PC-9 (cell line): ENCODE results near the gene ATG5. TPM values are rescaled to one million over a fixed set of nuclear protein-coding genes. Genes with fewer than 3 reads are reported as not detected.

Experiments used
- BruUV-seq: library from RNA; stranded (reverse); fragments of 400-500 nt; replicated peaks from 2 replicates; lab custom pipeline; 2021; lab: Mats Ljungman, UMichigan
- CTCF ChIA-PET: fragments of 300-600 bp; sonication (Branson Sonifier 250); formaldehyde crosslinking; loops from one replicate; lab custom pipeline; 2022; ENCODE audit warnings: antibody characterized with exemption; lab: Charles Lee
- POLR2A ChIA-PET: fragments of 300-600 bp; sonication (Branson Sonifier 250); formaldehyde crosslinking; loops from one replicate; lab custom pipeline; 2022; ENCODE audit warnings: antibody characterized with exemption; ENCODE audit not compliant: unreplicated experiment; lab: Charles Lee
- DNase-seq, 2 experiments: peaks; one replicate each; pipeline versions ENCODE4 v3.0.0 to v3.0.0-alpha.2; 2015 to 2022; ENCODE audit warnings: mixed read lengths in 1 of 2
- H2AFZ ChIP-seq: fragments of 200-600 bp; sonication (generic); 2 replicates; pipeline ENCODE4 v1.8.1; 2017; ENCODE audit warnings: antibody characterized with exemption
- H3F3A ChIP-seq: fragments of 200-600 bp; sonication (generic); 2 replicates; pipeline ENCODE4 v1.8.1; 2017; ENCODE audit warnings: antibody characterized with exemption, mild to moderate bottlenecking, low read depth; ENCODE audit not compliant: insufficient read depth
- H3K27ac ChIP-seq: fragments of 200-600 bp; sonication (generic); 2 replicates; pipeline ENCODE4 v1.6.1; 2016; ENCODE audit warnings: mixed run types
- H3K27me3 ChIP-seq: fragments of 200-600 bp; sonication (generic); 2 replicates; pipeline ENCODE4 v1.6.1; 2016; ENCODE audit warnings: low read depth, mixed run types; ENCODE audit not compliant: insufficient read depth
- H3K36me3 ChIP-seq: fragments of 200-600 bp; sonication (generic); 2 replicates; pipeline ENCODE4 v1.6.1; 2016; ENCODE audit warnings: low read depth, mixed run types
- H3K4me1 ChIP-seq: fragments of 200-600 bp; sonication (generic); replicated peaks from 2 replicates; pipeline ENCODE4 v1.6.1; 2016; ENCODE audit warnings: mixed run types; ENCODE audit not compliant: insufficient read depth
- H3K4me2 ChIP-seq: fragments of 200-600 bp; sonication (generic); 2 replicates; pipeline ENCODE4 v1.6.1; 2017; ENCODE audit warnings: mixed run types
- H3K4me3 ChIP-seq: fragments of 200-600 bp; sonication (generic); 2 replicates; pipeline ENCODE4 v1.6.1; 2016; ENCODE audit warnings: mixed run types
- H3K79me2 ChIP-seq: fragments of 200-600 bp; sonication (generic); 2 replicates; pipeline ENCODE4 v1.6.1; 2017; ENCODE audit warnings: low read depth, mixed run types
- H3K9me2 ChIP-seq: fragments of 200-600 bp; sonication (generic); 2 replicates; pipeline ENCODE4 v1.8.1; 2017; ENCODE audit warnings: mild to moderate bottlenecking; ENCODE audit not compliant: insufficient read depth
- H3K9me3 ChIP-seq: fragments of 200-600 bp; sonication (generic); 2 replicates; pipeline ENCODE4 v1.8.1; 2016; ENCODE audit warnings: low read depth; ENCODE audit not compliant: insufficient read depth
- H4K20me1 ChIP-seq: fragments of 200-600 bp; sonication (generic); 2 replicates; pipeline ENCODE4 v1.8.1; 2017; ENCODE audit not compliant: insufficient read depth
- EZH2 ChIP-seq: fragments of 200-600 bp; sonication (generic); IDR thresholded peaks from 2 replicates; pipeline ENCODE4 v1.8.0; 2017; ENCODE audit warnings: antibody characterized with exemption, low read depth
- intact Hi-C: fragments of 100-400 bp; cut with micrococcal nuclease; formaldehyde crosslinking; loops from one replicate; pipeline ENCODE4 v1.10.0; 2022; ENCODE audit not compliant: unreplicated experiment
- total RNA-seq: library from RNA; stranded (reverse); gene quantifications from 2 replicates; pipeline ENCODE4 v1.2.3, GENCODE V29; 2021
- TF ChIP-seq, protein P1 (sequence below): fragments of 200-600 bp; sonication (generic); conservative IDR thresholded peaks from 2 replicates; pipeline ENCODE4 v1.6.1; 2017; ENCODE audit warnings: mixed run types, antibody characterized with exemption, mild to moderate bottlenecking, moderate library complexity

Gene ATG5
- total RNA-seq, 1 experiment from 2014 or later = 39.8 TPM

DNA sequence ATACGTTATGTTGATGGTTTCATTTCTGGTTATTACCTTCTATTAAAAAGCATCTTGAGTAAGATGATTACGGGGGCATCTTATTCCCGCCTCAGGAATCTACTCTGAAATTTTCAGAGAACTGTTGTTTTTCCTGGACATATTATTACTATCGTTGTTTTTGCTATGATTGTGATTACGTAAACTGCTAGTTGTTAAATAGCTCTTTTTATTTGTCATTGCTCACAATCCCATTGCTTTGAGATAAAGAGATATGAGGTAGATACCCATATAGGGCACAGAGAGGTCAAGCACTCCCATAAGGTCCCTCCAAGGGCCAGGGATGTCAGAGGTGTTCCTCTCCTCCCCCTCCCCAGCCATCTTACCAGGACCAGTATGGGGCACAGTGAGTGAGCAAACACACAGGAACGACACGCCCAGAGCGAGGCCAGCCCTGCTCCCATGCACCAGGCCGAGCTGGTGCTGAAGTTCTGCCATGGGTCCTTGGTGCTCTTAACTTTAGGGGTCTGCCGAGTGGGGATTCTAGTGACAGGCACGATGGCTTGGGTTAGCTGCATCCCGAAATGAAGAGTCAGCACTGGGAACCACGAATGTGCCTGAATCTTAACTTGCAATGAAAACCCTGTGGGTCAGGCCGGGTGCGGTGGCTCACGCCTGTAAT lies 189.5 kb downstream of the ATG5 start:
- ChIA-PET CTCF (no interaction called here), POLR2A (interaction anchor here (0.6 kb wide), 1 partner anchor 46 kb away, joined by 9 read pairs; no protein-coding TSS in a partner anchor)
- no peak overlapping the region; the same call in 1 of the 2 replicates for H3K4me3 ChIP-seq
- no TSS peak for BruUV-seq
- H3K36me3 ChIP-seq = no peaks in the 10 kb centered on the region
- H3K27me3 ChIP-seq = no peaks in the 10 kb centered on the region
- H3K9me3 ChIP-seq = no peaks in the 10 kb centered on the region; the same call in 1 of the 2 replicates
- H3K4me1 ChIP-seq = peaks cover 27% of the 10 kb centered on the region
- DNase-seq = no peak
- H3K4me2 ChIP-seq = peak overlapping the region; percentile 71
- peaks cover 27% of the 10 kb centered on the region for H3F3A ChIP-seq
- H2AFZ ChIP-seq = no peak overlapping the region
- no peaks in the 10 kb centered on the region for H4K20me1 ChIP-seq
- H3K27ac ChIP-seq = peak overlapping the region; percentile 93
- intact Hi-C loops = loop anchor here (2.0 kb wide), 1 partner anchor 59 kb away; no protein-coding TSS in a partner anchor
- no peaks in the 10 kb centered on the region for H3K79me2 ChIP-seq
- no peaks in the 10 kb centered on the region for H3K9me2 ChIP-seq
- TF ChIP-seq, protein P1, sequence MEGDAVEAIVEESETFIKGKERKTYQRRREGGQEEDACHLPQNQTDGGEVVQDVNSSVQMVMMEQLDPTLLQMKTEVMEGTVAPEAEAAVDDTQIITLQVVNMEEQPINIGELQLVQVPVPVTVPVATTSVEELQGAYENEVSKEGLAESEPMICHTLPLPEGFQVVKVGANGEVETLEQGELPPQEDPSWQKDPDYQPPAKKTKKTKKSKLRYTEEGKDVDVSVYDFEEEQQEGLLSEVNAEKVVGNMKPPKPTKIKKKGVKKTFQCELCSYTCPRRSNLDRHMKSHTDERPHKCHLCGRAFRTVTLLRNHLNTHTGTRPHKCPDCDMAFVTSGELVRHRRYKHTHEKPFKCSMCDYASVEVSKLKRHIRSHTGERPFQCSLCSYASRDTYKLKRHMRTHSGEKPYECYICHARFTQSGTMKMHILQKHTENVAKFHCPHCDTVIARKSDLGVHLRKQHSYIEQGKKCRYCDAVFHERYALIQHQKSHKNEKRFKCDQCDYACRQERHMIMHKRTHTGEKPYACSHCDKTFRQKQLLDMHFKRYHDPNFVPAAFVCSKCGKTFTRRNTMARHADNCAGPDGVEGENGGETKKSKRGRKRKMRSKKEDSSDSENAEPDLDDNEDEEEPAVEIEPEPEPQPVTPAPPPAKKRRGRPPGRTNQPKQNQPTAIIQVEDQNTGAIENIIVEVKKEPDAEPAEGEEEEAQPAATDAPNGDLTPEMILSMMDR = no peak
- TF ChIP-seq EZH2 = no peak

DNA sequence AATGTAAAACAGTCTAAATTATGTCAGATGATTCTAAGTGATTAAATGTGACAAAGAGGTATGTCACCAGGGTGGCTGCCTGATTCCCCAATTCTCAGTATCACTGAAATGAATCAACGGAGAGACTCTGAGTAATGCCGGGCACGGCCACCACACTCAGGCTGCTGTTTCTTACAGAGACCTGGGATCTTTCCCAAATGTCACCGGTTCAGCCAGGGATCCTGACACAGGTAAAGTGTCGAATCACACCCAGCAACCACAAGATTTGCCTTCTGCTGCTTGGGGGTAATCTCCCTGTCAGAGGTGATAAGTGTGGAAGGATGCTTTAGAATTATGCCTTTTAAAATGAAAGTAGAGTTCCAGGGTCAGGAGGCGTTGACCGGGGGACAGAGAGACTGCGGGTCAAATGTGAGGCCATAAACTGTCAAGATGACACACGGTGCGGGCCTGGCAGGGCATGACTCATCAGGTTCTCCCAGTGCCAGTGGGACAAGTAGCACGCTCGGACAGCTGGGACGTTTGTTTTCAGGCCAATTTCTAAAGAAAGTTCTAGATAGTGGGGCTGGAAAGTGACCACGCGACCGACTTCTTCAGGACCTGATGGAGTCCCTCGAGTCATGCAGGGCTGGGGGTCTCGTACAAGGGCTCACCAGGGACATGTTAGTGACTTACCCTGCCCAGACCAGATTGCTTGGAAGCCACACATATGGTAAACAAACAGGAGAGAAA lies 190.5 kb downstream of the ATG5 start:
- ChIA-PET POLR2A (no interaction called here), CTCF (no interaction called here)
- H4K20me1 ChIP-seq = no peaks in the 10 kb centered on the region
- peak overlapping the region; percentile 69 for H2AFZ ChIP-seq
- peak overlapping the region; percentile 39; the same call in 1 of the 2 replicates for H3K4me3 ChIP-seq
- H3F3A ChIP-seq = peaks cover 36% of the 10 kb centered on the region
- peak overlapping the region; percentile 71 for H3K4me2 ChIP-seq
- peak; percentile 69 to 89 for DNase-seq
- no peaks in the 10 kb centered on the region for H3K36me3 ChIP-seq
- no peaks in the 10 kb centered on the region for H3K79me2 ChIP-seq
- peak overlapping the region; percentile 93 for H3K27ac ChIP-seq
- no peaks in the 10 kb centered on the region; the same call in 1 of the 2 replicates for H3K9me3 ChIP-seq
- TF ChIP-seq, protein P1 = no peak
- no peak for TF ChIP-seq EZH2
- no TSS peak for BruUV-seq
- H3K27me3 ChIP-seq = no peaks in the 10 kb centered on the region
- intact Hi-C loops = loop anchor here (2.0 kb wide), 1 partner anchor 60 kb away; no protein-coding TSS in a partner anchor
- H3K9me2 ChIP-seq = no peaks in the 10 kb centered on the region
- H3K4me1 ChIP-seq = peaks cover 37% of the 10 kb centered on the region

Other genes starting within 250 kb of the ATG5 start
- 1.4 and 2.6 TPM in 2 replicates for gene PRDM1, start 239.4 kb downstream of the ATG5 start, total RNA-seq
- gene CRYBG1, start 35.0 kb upstream of the ATG5 start, total RNA-seq = 42.7 and 49.3 TPM in 2 replicates